GM18858 (cell line): ENCODE results near the gene MGST3.
A peak's percentile ranks its signal among the peaks of the same experiment; 100 is the strongest.
"Not testable (repeated sequence)": the region's sequence is repeated elsewhere in the genome, so short reads cannot be mapped to it uniquely, and the experiment has no call there.

ENCODE experiments used
- ATAC-seq: cut with Tn5 transposase; IDR thresholded peaks from one replicate; pipeline ENCODE4 v1.9.1; 2021; ENCODE audit not compliant: unreplicated experiment

The MGST3 gene

DNA sequence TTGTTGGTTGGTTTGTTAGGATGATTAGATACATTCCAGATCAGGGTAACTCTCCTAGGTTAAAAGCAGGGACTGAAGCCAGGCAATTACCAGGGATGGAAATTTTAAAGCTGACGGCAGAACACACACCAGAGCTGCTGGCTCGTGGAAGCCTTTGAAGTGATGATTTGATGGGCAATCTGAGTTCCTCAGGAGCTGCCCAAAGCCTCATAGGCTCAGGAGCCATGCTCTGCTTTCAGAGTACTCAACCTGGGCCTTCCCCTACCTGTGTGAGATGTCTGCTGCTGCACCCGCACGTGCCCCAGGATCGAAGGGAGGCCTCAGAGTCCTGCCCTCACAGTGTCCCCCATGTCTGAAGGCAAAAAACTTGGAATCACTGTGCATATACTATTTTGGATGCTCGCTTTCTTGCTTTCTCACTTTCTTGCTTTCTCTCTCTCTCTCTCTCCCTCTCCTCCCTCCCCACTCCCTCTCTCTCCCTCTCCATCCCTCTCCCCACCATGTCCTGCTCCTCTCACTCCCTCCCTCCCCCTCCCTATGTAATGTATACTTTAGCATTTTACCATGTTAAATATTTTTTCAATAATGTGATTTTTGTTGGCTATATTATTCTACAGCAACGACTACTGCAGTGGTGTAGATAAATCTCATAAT, 18.0 kb downstream of the MGST3 start:
- no peak for ATAC-seq

DNA sequence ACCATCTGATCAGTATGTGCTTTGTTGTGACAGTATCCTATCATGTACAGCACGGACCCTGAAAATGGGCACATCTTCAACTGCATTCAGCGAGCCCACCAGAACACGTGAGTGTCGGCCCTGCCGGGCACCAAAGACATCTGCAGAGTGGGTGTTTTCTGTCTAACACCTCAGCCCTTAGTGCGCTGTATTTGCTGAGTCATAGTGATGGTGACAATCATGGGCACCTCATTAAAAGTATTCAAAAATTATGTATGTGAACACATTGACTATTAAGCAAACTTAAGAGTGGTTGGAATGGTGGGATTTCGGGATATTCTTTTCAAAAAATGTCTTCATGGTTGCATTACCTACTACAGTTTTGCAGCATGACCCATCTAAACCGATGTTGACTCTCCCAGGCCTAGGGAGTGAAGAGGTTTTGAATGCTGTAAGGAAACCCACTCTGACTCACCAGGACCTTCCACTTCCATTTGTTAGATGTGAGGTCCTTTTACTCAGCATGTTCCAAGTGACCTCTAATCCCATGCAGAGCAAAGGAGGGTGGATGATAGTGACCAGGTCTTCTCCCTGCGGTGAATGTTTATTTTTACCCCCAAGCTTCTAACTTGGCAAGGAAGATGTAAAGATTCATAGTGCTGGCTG, 20.1 kb downstream of the MGST3 start:
- ATAC-seq: no peak

DNA sequence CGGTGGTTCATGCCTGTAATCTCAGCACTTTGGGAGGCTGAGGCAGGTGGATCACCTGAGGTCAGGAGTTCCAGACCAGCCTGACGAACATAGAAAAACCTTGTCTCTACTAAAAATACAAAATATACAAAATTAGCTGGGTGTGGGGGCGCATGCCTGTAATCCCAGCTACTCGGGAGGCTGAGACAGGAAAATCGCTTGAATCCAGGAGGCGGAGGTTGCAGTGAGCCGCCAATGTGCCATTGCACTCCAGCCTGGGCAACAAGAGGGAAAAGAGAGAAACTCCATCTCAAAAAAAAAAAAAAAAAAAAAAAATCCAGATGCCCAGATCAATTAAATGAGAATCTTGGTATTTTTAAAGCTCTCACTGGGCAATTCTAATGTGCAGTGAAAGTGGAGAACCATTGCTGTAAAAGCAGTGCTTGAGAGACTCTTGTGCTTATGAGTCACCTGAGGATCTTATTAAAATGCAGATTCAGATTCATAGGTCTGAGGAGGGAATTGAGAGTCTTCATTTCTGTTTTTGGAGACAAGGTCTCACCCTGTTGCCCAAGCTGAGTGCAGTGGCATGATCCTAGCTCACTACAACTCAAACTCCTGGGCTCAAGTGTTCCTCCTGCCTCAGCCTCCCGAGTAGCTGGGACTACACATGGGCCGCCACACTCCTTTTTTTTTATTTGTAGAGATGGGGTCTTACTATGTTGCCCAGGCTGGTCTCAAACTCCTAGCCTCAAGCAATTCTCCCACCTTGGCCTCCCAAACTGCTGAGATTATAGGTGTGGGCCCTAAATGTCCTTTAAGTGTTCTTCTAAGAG, 27.9 kb downstream of the MGST3 start:
- not testable (repeated sequence) for ATAC-seq

DNA sequence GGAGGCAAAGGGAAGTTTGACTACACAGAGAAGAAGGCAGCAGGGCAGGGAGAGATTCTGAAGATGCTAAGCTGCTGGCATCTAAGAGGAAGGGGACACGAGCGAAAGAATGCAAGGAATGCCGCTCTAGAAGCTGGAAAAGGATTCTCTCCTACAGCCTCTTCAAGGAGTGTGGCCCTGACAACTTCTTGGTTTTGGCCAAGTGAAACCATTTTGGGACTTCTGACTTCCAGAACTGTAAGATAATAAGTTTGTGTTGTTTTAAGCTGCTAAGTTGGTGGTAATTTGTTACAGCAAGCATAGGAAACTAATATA, 28.5 kb downstream of the MGST3 start:
- no peak for ATAC-seq

DNA sequence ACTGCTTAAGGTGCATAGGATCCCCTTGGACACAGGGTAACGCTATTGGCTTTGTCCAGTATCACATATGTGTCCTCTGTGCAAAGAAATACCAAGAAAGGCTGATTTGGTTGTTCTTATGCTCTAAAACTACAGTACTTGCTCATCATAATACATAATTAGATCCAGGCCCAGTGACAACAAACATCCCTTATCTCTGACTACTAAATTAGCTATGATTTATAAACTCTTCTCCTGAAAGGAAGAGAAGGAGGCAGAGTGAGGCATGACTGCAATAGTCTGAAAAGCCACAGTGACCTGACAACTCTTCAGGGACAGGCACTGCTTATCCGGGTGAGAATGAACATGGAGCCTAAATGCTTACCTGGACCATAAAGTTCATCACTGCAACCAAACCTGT, 30.7 kb downstream of the MGST3 start:
- ATAC-seq: no peak

DNA sequence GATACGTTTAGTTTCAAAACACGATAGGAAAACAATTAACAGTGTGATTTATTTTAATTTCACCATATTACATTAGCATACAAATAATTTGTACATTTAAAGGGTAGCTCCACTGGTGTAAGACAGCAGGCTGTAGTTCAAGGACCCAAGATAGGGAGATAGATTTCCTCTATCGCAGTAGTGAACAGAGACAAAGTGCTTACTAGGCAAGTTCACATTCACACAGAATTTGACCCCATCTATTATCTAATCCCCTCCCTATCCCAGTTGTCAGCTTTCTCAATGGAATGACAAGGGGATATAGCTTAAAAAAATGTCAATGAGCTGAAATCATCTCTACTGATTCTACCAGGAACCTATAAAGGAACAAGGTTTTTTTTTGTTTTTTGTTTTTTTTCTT, 31.2 kb downstream of the MGST3 start:
- no peak for ATAC-seq

DNA sequence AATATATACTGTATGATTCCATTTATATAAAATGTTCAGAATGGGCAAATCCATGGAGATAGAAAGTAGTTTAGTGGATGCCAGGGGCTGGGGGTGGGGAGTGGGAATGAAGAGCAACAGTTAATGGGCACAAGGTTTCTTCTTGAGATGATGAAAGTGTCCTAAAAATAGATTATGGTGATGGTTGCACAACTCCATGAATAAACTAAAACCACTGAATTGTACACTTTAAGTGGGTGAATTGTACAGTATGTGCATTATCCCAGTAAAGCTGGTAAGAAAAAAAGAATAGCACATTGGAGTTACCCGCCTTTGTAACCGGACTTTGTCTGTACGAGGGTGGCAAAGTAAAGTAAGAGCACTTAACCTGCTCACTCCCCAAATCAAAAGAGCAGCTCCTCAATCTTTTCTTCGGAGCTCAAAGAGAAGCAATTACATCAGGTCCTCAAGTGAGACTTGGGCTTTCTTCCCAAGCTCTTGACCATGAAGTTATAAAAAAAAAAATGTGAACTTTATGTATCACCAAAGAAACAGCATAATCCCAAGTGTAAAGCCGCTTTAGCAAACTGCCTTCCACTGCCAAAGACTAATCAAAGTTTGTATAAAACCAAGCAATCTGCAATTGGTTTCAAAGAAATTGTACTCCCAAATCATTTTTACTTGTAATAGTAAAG, 35.3 kb downstream of the MGST3 start:
- ATAC-seq: no peak

DNA sequence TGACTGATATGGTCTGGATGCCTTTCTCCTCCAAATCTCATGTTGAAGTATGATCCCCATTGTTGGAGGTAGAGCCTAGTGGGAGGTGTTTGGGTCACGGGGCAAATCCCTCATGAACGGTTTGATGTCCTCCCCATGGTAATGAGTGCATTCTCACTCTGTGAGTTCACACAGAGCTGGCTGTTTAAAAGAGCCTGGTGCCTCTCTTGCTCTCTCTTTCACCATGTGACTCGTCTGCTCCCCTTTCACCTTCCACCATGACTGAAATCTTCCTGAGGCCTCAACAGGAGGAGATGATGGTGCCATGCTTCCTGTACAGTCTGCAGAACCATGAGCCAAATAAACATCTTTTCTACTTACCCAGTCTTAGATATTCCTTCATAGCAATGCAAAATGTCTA, 37.1 kb downstream of the MGST3 start:
- ATAC-seq: no peak

DNA sequence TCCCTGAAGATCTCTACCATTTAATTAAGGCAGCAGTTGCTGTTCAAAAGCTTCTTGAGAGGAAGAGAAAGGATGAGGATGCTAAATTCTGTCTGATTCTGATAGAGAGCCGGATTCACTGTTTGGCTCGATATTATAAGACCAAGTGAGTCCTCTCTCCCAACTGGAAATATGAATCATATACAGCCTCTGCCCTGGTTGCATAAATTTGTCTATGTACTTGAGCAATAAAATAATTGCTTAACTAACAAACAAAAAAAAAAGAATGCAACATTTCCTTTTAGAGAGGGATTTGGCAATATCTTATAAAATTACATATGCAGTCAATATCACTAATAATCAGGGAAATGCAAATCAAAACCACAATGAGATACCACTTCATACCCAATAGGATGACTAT, 40.5 kb downstream of the MGST3 start:
- no peak for ATAC-seq

DNA sequence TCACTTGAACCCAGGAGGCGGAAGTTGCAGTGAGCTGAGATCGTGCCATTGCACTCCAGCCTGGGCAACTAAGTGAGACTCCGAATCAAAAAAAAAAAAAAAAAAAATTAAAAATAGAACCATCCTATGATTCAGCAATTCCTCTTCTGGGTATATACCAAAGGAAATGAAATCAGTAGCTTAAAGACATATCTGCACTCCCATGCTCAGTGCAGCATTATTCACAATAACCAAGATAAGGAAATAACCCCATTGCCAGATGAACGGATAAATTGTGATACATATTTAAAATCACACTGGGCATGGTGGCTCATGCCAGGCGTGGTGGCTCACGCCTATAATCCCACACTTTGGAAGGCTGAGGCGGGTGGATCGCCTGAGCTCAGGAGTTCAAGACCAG, 43.6 kb downstream of the MGST3 start:
- no peak for ATAC-seq

DNA sequence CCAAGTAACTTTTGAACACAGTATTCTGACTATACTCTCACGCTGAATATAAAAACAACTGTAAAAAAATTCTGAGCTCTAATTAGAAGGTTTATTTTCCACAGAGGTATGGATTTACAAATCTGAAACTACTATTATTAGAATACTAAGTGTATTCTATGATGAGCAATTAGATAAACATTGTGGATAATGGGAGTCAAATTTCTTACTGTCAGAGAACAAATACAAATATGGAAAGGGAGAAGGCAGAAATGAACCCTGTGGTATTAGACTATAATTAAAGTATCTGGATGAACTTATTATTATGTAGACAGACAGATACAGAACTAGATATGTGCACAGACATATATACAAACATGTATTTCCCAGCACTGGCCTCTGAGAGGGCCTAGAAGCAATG, 44.8 kb downstream of the MGST3 start:
- no peak for ATAC-seq

DNA sequence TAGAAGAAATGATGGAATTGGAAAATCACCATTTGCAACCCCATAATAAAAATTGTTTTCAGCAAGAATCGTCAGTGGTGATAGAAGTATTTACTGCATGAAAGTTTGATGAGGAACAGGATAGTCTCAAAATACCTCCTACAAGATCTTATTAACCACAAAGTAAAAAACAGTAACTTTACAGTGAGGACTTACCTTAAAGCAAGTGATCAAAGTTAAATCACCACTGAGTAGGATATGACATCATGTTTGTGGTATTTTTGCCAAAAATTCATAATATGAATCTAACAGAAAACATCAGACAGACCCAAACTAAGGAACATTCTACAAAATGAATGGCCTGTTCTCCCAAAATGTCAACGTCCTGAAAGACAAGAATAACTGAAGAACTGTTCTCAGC, 47.5 kb downstream of the MGST3 start:
- ATAC-seq: no peak

DNA sequence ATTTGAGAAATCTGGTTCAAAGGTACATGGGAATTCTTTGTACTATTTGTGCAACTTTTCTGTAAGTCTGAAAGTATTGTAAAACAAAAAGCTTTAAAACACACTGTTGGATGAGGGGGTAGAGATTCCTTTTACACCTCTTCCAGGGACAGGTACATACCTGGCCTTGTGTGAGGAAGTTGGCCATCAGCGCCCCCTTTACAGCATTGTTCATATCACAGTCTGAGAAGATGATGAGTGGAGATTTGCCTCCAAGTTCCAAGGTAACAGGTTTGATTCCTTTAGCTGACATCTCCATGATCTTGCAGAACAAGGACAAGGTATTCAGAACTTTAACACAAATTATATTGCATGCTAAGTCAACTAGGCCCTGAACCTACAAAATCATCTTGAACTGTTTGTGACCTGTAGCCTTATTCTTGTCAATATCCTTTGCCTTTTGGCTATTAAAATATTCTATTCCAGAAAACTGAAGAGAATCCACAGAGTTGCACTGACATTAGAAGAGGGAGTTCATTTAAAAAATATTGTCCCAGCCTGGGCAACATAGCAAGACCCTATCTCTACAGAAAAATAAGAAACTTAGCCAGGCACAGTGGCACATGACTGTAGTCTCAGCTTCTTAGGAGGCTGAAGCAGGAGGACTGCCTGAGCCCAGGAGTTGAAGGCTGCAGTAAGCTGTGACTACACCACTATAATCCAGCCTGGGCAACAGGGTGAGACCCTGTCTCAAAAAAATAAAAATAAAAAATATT, 48.4 kb downstream of the MGST3 start:
- no peak for ATAC-seq

DNA sequence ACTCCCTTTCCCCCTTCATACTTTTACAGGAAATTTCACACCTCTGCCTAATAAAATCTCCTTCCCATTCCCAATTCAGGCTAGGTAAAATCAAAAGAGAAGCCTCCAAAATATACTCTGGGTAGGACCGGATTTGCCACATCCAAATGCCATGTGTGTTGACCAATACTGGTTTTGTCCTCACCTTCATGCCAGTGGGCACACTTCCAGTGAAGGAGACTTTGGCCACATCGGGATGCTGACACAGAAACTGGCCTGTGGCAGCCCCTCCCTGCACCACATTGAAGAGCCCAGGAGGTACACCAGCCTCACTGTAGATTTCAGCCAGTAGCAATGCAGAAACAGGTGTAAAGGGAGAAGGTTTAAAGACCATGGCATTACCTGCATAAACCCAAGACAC, 49.3 kb downstream of the MGST3 start:
- ATAC-seq: no peak

DNA sequence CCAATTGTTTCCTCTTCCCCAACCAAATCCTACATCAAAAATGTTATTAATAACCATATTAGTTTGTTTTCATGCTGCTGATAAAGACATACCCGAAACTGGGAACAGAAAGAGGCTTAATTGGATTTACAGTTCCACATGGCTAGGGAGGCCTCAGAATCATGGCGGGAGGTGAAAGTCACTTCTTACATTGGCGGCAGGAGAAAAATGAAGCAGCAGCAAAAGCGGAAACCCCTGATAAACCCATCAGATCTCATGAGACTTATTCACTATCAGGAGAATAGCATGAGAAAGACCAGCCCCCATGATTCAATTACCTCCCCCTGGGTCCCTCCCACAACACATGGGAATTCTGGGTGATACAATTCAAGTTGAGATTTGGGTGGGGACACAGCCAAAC, 49.7 kb downstream of the MGST3 start:
- not testable (repeated sequence) for ATAC-seq

DNA sequence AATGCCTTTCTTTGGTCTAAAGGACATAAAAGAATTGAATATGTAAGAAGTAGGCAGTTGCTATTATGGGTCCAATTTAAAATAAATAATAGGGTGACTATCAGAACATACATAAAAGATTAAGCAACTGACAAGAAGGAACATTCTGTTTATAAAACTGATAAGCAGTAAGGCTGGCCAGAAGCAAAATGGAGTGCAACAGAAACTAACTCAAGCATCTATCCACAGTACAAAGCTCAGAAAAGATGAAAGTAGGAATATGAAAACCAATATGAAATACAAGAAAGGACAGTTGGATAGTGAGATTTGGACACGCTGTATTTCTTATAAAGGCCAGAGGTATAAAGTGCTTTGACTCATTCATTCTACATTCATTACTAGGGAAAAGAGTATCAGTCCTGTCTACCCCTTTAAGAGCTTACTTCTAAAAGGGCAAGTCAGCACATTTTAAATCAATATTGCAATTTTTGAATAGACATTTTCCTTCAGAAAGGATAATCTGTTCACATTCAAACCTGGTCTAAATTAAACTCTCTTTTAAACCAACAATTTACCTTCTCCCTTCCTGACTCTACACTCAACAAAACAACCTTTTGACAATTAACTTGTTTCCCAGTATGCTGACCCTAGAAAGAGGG, 52.9 kb downstream of the MGST3 start:
- no peak for ATAC-seq

DNA sequence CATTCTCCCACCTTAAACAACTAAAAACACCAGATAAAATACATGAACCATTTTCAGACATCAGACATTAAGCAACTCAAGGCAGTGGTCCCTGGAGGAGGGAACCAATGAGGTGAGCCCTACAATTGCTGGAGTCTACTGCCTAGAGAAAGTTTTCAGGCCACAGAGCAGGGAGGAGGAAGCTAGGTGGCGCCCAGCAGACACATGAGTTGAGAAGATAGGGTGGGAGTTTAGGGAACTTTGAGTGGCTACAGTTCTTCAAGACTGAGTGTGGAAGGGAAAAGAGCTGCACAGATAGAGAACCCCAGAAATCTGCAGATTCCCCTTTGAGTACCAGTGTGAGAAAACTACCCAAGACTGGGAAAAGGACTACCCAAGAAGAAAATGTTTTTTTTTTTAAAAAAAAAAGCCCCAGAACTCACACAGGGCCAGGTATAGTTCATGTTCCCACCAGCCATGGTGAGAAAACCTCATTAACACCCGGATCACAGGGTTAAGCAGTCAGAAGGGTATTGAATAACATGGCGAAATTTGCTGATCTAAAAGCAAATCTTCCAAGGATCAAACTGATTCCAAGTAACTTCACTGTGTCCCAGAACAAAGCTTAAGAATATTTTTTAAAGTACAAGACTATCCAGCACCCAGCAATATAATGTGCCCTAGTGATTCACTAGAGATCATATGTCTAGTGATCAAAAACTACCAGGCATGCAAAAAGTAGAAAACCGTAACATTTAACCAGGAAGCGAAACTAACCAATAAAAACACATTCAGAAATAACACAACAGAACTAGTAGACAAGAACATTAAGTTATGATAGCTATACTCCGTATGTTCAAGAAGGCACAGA, 55.3 kb downstream of the MGST3 start:
- peak; percentile 76 for ATAC-seq

DNA sequence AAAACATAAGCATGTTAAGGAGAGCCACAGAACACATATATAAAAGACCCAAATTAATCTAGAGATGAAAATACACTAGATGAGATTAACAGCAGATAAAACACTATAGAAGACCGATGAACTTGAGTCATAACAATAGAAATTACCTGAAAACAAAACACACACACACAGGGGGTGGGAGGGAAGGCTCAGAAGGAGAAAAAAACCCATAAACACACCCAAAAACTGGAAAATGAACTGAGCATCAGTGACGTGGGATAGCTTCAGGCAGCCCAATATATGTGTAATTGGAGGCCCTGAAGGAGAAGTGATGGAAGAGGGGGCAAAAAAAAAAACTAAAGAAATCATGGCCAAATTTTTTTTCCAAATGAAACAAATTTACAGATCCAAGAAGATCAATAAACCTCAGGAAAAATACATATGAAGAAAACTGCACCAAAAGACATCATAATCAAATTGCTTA, 56.0 kb downstream of the MGST3 start:
- ATAC-seq: peak; percentile 32

DNA sequence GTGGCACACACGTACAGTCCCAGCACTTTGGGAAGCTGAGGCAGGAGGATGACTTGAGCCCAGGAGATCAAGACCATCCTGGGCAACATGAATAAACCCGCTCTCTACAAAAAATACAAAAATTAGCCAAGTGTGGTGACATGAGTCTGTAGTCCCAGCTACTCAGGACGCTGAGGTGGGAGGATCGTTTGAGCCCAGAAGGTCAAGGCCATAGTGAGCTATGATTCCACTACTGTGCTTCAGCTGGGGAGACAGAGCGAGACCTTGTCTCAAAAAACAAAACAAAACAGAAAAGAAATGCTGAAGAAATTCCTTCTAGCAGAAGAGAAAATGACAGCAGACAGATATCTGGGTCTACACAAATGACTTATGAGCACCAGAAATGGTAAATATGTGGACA, 57.0 kb downstream of the MGST3 start:
- ATAC-seq: no peak

DNA sequence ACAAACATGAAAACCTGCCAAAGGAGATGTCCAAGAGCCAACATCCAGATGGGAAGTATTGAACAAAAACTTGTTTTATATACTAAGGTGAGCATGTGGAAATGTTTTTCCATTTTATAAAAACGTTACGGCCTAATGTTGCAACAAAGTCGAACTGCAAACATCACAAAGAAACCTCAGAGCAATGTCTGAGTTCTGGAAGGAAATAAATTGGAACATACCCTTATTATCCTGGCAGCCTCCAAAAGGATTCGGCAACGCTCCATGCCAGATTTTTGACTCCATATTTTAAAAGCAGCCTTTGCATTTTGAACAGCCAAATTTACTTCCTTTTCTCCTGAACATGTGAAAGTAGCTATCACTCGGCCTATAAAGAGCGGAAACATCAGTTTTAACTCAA, 64.0 kb downstream of the MGST3 start:
- ATAC-seq: no peak
